HG02678 (cell line): ENCODE measurements around the gene ZNF862.

Experiments used
- ATAC-seq: cut with Tn5 transposase; IDR thresholded peaks from one replicate; pipeline ENCODE4 v1.9.1; 2021; ENCODE audit warnings: mild to moderate bottlenecking, moderate library complexity; ENCODE audit not compliant: unreplicated experiment

The ZNF862 gene

DNA sequence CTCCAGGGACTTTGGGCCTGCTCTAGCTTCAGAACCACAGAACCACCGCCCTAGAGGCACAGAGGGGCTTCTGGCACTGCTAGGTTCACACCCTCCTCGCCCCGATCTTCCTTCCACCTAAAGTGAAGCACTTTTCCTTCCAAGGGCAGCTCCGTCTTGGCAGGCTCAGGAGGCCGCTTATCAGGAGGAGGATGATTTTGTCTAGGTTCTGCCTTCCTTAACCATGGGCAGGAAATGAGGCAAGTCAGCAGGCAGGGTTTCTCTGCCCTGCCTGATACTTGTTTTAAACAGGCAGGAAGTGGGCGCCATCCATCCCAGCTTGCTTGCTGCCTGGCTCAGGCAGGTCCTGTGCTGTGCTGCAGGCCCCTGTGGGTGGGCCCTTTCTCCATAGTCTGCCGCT, 27.3 kb downstream of the ZNF862 start:
- ATAC-seq = no peak

DNA sequence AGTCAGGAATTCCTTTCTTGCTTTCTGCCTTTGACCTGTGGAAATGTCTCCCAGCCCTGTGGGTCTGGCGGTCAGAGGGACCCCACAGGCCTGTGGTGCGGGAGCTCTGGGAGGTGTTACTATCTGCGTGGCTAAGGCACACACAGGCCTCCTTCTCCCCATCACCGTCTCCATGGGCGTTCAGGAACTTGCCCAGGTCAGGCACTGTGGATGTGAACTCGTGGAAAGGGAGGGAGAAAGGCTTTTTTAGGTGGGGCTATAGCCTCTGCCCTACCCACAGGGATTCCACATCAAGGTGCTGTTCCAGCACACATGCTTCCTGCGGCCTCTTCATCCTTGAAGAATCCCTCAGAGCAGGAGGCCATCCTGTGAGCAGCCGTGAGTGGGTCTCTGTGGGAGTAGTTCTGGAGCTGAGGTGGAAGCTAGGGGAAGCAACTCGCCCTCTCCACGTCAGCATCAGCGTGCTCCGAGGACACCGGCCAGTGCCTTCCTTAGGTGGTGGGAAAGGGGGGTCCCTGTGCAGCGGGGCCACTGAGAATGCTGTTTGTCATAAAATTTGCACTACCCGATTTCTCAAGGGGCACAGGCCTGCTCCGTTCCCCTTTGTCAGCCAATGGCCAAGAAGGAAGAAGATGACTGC, 28.1 kb downstream of the ZNF862 start:
- ATAC-seq = no peak

DNA sequence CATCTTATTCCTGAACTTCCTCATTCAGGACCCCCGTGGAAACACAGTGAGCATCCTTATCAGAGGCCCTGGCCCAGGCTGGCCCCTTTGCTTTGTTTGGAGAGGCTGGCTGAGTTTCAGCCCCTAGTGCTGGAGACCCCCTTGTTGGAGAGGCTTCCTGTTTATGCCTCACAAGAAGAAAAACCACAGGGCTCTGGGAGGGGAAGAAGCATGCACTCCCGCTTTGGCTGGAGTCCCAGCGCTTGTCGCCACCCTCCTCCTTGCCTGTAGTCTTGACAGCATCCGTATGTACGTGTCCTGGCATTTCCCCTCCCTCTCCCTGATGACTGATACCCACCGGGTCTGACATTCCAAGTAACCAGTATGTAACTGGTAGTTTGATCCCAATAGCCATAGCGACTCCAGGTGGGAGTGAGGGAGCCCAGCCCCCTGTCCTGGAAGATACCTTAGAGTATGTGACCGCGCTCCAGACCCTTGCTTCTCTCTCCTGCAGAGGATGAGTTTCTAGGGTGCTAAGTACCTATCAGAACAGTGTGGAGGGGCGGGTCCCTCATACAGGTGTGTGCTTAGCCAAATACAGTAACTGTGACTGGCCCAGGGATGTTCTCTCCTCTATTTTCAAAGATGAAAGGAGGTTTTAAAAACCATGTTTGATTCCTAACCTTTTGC, 28.7 kb downstream of the ZNF862 start:
- no peak for ATAC-seq

DNA sequence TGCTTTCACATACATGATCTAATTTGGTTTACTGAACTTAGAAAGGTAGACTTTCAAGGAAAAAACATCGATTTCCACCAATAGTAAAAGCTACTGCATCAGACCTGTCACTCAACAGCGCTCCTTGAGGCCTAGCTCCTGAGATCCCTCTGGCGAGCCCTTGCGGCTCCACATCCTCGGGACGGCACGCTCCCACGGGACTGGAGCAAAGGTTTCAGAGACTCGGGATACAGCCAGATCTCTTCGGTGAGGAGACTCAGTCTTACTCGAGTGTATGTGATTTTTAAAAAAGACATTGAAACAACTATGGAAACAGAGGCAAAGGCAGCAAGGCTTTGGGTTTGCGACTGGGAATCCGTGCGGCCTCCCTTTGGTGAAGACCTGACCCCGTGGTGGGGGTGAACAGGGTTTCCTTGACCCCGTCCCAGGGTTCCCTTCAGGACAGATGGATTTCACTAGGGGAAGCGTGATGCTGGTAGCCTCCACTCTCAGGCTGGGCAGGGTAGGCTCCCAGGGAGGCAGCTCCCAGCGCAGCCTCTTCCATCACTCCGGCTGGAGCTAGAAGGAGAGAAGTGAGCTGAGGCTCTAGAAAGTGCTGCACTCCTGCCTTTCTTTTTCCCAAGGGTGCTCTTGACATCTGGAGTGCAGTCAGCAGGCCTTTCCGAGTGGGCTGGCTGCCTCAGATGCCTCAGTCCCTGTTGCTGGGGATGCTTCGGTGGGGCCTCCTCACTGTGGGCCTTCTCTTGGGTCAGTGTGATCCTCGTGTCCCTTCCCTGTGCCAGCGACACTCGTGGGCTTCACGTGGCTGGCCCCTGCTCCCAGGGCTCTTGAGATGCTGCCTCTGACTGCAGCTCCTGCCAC, 29.8 kb downstream of the ZNF862 start:
- no peak for ATAC-seq

DNA sequence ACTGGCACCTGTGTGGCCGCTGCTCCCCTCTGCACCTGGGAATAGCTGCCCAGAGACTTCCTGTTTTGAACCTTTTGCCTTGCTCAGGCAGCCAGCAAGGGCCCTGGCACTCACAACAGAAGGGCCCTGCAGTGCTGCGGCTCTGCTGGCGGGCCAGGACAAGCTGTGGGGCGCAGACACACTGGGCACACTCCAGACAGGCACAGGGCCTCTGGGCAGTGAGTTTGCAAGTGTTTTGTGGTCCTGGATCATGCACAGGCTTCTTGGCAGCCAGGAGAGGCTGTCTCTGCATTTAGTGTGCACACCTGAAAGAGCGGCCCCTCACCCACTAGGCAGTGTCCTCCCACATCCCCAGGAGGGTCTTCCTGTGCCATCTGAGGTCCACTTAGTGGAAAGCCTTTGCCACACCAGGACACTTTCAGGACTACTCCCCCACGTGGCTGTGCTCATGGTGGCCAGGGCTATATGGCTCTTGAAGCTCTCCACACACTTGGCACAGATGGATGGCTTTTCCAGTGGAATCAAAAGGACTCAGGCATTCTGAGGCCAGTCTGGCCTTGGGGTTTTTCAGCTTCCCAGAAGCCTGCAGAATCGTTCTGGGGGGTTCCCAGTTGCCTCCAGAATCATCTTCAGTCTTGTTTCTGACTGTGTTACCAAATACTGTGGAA, 30.6 kb downstream of the ZNF862 start:
- ATAC-seq = no peak

DNA sequence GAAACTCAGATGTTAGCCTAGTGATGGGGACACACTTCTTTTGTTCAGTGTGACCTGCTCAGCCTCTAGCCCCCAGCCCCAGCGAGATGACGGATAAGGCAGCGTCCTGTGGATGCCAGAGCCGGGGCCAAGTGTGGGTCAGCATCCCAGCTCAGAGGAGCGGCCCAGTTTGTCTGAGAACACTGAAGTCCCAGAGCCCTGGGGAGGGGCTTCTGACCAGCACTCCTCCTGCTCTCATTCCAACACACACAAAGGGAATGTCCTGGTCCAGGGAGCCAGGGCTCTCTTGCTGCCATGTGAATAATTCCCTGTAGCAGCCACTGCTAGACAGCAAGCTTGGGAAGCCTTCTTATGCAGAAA, 31.1 kb downstream of the ZNF862 start:
- no peak for ATAC-seq

DNA sequence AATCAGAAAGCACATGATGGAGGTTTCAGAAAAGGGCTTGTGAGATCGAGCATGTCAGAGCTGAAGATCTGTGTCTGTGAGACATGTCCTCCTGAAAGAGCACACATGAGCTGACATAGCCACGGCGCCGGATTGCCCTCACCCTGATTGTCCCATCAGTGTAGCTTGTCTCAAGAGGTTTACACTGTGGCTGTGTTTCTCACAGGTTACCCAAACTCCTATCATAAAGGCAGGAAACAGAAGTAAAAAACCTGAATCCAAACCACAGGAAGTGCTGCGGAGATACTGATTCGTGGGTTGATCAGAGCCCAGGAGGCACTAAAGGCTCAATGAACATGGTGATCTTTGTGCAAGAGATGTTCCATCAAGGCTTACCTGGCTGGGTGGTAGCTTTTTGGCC, 31.7 kb downstream of the ZNF862 start:
- ATAC-seq = no peak

DNA sequence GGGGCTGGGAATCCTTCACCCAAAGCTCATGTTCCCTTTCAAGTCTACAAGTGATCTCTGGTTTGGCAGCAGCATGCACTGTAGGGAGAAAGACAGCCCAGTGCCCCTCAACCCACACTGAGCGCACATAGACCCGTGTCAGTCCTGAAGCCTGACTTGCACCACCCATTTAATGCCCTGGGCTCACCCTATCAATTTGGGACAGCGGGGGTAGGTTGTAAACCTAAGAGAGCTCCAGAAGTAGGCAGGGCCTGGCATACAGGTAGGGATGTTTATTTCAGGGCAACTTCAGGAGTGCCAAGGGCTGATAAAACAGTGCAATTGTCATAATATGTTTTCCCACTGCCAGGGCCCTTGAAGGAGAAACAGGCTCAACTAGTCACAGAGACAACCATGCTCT, 32.1 kb downstream of the ZNF862 start:
- no peak for ATAC-seq

DNA sequence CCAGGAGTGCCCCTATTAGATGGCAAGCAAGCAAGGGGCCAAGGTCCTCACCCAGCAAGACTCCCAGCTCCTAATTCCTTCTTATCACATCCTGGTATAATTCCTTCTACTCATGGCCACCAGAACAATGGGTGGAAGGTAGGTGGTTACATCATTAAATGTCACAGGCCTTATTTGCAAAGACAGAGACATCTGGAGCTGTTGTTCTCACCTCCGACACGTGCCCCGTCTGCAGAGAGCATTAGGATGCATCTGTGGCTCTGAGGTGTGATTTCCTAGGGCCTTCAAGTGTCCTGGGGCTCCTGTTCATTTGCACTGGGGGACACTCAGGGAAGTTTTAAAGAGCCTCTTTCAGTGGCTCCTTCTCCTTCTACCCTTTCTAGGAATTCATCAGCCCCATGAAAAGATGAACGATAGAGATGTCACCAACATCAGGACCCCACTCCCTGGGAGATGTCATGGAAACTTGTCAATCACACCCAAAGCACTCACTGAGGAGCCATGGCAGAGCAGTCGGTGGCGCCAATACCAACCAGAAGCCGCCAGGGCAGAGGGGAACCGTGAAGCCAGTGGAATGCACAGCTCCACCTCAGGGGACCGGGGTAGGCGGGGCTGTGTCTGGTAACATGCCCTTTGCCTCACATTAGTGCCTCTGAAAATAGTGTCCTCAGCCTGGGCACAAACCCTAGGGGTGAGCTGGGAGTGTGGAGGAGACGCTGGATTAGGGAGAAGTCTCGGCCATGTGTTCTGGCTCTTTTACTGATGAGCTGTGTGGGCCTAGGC, 32.7 kb downstream of the ZNF862 start:
- ATAC-seq = no peak

DNA sequence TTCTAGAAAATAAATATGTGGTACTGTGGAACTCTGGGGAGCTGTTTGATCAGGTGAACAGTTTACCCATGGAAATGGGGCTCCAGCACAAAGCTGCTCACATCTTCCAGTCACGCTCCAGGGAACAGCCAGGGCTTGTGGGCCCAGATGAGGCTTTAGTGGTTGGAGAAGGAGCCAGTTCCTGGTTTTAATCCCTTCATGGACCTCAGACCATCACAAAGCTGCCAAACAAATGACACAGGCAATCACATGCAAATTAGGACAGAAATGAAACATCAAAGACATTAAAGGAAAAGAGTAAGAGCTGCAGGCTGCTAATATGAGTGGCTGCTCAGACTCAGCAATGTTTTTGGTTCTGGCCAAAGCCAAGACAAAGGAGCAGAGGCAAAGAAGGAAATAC, 33.4 kb downstream of the ZNF862 start:
- ATAC-seq = no peak

DNA sequence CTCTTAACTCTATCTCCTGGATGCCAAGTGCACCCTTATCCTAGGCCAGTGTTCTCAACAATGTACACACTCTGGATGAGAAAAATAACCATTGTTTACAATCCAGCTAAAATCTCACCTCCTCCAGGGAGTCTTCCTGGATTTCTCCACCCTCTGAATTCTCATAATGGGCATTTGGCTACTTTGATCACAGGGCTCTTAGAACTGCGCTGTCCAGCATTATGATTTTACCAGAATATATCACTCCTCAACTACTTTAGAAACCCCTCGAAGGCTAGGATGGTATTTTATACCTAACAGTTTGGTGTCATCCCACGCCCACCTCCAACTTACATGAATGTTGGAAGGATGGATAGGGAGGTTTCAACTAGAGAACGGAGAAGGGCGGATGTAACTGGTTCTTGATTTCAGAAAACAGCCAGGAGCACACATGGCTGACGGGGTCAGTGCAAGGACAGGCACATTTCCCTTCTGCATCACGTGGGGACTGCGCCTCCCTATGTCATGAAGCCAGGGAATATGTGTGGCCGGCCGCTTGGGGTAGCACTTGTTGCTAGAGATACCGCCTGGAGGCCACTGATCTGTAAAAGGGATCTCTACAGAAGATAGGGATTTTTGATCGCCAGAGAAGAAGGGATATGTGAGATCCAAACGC, 34.4 kb downstream of the ZNF862 start:
- no peak for ATAC-seq

DNA sequence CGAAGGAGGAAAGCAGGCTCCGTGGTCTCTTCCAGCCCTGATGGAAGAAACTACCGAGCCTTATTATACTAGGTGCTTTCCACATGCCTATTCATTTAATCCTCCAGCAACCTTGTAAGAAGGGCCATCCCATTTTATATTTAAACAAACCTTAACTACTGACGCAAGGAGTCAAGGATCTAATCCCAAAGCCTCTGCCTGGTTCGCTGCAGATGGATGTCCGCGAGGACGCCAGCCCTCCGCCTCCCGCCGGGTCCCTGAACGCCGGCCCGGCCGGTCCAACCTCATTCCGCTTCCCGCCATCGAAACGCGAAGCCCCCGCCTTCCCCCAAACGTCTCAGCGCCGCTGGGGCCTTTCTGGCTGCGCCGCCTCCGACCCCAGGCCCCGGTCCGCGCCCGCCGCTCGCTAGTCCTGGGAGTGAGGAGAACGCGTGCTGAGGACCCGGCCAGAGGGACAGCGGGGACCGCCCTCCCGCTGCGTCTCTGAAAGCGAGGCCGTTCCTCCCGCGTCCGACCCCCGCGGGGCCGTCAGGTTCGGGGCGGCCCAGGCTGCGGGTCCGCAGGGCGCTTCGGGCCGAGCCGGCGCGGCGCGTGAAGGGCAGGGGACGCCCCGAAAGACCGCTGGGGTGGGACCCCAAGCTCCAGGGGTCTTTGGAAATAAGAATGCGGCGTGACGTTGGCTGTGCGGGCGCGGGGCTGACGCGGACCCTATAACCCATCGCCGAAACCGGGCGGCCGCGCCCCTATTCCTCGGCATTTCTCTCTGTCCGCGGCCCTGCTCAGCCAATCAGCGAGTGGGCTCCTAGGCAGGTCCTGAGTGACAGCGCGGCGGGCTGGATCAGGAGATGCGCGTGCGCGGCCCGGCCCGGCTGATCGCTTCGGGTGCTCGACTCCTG, 35.1 kb downstream of the ZNF862 start, which contains the start of gene ATP6V0E2:
TSS of gene ATP6V0E2 (plus strand) at position 896 of the 896 bp plus-strand sequence. CDS start 97 bp downstream, outside the sequence.
- peak; percentile 93 for ATAC-seq

DNA sequence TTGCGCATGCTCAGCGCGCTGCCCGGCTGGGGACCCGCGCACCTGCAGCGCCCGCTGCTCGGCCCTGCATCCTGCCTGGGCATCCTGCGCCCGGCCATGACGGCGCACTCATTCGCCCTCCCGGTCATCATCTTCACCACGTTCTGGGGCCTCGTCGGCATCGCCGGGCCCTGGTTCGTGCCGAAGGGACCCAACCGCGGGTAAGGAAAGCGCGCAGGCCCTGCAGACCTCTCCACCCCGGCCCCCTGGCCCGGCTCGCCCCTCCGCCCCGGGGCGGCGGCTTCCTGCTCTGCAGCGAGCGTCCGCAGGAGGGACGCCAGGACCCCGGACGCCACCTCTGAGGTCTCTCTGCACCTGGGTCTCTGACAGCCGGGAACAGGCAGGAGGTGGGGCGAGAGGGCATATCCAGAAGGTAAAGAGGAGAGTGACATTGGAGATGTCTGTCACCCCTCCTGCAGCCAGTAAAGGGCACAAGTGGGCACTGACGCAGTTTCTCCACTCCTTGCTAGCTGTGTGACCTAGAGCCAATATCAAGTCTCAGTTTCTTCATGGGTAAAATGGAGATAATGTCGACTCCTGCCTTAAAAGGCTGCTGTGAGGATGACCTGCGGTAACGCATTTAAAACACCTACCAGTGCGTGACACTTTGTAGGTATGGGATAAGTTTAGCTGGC, 35.9 kb downstream of the ZNF862 start:
- ATAC-seq = peak; percentile 27

DNA sequence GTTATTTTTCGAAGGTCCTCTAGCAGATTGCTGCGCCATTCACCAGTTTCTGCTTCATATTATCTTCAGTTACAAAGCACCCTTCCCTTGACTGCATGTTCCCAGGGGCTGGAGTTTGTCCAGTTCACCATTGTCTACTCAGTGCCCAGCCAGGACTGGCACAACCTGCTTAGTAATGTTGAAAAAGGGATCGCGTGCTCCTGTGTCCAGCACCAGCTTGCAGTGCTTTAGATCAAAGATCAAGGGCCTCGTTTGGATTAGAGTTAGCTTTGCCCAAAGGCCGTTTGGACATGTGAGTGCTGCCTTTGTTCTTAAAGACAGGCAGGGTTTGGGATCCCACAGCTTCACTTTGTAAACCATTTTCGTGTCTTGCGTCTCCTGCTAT, 36.5 kb downstream of the ZNF862 start:
- no peak for ATAC-seq

DNA sequence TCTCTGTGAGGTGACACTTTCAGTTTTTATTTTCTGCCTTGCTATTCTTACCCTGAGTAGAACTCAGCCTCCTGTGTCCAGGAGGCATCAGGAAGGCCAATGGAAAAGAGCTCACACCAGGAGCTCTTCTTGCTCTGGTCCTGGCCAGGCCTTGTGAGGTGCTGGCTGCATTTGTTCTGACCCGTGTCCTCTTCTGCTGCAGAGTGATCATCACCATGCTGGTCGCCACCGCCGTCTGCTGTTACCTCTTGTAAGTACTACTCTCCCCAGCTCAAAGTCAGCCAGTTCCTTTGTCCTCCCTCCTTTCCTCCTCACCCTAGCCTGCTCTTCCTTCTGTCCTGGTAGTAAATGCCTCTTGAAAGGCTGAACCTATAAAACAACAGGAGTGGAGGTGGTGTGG, 37.2 kb downstream of the ZNF862 start:
- no peak for ATAC-seq

DNA sequence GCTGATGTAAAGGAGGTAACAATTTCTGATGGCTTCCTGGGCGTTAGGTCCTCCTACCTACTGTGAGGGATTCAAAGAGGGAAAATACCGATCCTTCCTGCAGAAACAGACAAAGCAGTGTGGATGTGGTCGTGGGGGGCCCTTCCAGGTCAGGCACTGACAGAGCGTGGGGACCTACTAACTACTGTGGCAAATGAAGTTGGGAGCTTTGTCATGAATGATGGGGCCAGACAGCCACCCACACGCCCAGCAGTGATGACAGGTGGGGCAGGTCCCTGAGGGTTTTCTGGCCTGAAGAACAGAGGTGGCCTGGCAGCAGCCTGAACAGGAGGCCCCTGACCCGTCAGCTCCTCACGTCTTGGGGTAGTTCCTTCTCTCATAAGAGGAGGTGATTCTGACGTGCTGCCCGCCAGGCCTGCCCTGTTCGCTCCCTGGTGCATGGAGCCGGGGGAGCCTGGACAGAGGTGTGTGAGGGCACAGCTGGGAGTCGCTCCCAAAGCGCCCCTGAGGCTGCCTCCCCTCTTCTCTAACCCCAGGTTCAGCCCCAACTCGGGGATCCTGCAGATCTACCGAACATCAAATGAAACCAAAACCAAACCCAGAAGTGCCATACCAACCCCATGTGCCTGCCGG, 39.8 kb downstream of the ZNF862 start:
- ATAC-seq = no peak

DNA sequence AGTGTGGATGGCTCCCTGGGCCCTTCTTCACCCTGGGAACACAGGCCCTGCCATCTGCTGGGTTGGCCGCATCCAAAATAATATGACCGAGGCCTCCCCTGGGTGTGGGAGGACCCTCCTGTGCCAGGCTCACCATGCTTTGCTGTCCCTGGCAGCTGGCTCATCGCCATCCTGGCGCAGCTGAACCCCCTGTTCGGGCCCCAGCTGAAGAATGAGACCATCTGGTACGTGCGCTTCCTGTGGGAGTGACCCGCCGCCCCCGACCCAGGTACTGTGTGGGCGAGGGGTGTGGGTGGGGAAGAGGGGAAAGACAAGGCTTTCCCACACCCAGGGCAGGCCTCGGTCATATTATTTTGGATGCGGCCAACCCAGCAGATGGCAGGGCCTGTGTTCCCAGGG, 40.3 kb downstream of the ZNF862 start:
- no peak for ATAC-seq

DNA sequence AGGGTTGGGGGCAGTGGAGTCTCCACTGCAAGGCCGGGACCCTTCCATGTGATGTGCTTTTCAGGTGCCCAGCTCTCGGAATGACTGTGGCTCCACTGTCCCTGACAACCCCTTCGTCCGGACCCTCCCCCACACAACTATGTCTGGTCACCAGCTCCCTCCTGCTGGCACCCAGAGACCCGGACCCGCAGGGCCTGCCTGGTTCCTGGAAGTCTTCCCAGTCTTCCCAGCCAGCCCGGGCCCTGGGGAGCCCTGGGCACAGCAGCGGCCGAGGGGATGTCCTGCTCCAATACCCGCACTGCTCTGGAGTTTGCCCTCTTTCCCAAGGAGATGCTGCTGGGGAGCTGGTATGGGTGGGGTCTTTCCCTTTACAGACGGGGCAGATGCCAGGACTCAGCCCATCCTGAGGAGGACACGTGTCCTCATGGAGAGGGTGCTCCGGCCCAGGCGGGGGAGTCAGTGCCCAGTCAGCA, 41.1 kb downstream of the ZNF862 start:
- no peak for ATAC-seq
